ENCODE results near the gene AZIN2.
A peak's percentile ranks its signal among the peaks of the same experiment; 100 is the strongest.
"Not testable (repeated sequence)": the region's sequence is repeated elsewhere in the genome, so short reads cannot be mapped to it uniquely, and the experiment has no call there.

AZIN2 gene

DNA sequence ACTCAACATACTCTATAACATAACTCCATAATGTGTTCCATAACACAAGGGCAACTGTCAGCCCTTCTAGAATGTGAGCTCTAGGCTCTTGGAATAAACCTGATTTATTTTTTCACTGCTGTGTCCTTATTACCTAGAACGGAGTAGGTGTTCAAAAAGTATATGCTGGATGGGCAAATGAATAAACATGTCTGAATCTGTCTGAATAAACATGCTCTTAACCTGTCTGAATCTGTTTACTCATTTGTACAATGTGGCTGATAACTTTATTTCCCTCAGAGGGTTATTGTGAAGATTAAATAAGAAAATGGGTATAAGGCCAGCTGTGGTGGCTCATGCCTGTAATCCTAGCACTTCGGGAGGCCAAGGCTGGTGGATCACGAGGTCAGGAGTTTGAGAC, 42.3 kb downstream of the AZIN2 start:
- H3K36me3 ChIP-seq (ENCODE audit: insufficient read depth, low read length) = no peaks in the 10 kb centered on the region
- no peaks in the 10 kb centered on the region for H4K20me1 ChIP-seq (ENCODE audit: insufficient read depth, low read length)
- H3K4me1 ChIP-seq (ENCODE audit: insufficient read depth, low read length) = peaks cover 20% of the 10 kb centered on the region
- H3K9me3 ChIP-seq (ENCODE audit: insufficient read depth, low read length, severe bottlenecking) = no peaks in the 10 kb centered on the region
- no peaks in the 10 kb centered on the region for H3K27me3 ChIP-seq (ENCODE audit: insufficient read depth, low read length, poor library complexity)
- no peak overlapping the region for H3K4me3 ChIP-seq (ENCODE audit: low read depth in 1 of 2, low read length in 2 of 2)
- peaks cover 21% of the 10 kb centered on the region for H3K79me2 ChIP-seq (ENCODE audit: insufficient read depth, low read length)
- ATAC-seq (ENCODE audit: insufficient read depth, low read depth) (no peak), DNase-seq (no peak)
- no peak overlapping the region for H3K27ac ChIP-seq (ENCODE audit: low read length)
- no peak overlapping the region for H2AFZ ChIP-seq (ENCODE audit: low read depth, low read length)
- H3K9ac ChIP-seq (ENCODE audit: low read depth, low read length) = no peak overlapping the region
- no peak for TF ChIP-seq CTCF (IDR thresholded peaks at IDR 0.05; ENCODE audit: borderline replicate concordance, extremely low read depth, low read length, poor library complexity, severe bottlenecking)
- no peak for TF ChIP-seq EZH2 (IDR thresholded peaks at IDR 0.05; ENCODE audit: borderline replicate concordance, low read depth, low read length, severe bottlenecking)
- H3K4me2 ChIP-seq (ENCODE audit: insufficient read depth, low read length) = no peak overlapping the region

GRCh38 chr1:33124647-33125046, 43.7 kb downstream of the AZIN2 start:
- not testable (repeated sequence) for H3K4me3 ChIP-seq (ENCODE audit: low read depth in 1 of 2, low read length in 2 of 2); DNase-seq; H3K27me3 ChIP-seq (ENCODE audit: insufficient read depth, low read length, poor library complexity); H4K20me1 ChIP-seq (ENCODE audit: insufficient read depth, low read length); H3K36me3 ChIP-seq (ENCODE audit: insufficient read depth, low read length); H3K27ac ChIP-seq (ENCODE audit: low read length); H3K9ac ChIP-seq (ENCODE audit: low read depth, low read length); ATAC-seq (ENCODE audit: insufficient read depth, low read depth); H3K9me3 ChIP-seq (ENCODE audit: insufficient read depth, low read length, severe bottlenecking); H3K4me2 ChIP-seq (ENCODE audit: insufficient read depth, low read length); H2AFZ ChIP-seq (ENCODE audit: low read depth, low read length)
- H3K79me2 ChIP-seq (ENCODE audit: insufficient read depth, low read length) = peaks cover 28% of the 10 kb centered on the region
- H3K4me1 ChIP-seq (ENCODE audit: insufficient read depth, low read length) = peaks cover 34% of the 10 kb centered on the region

- Histone ChIP-seq H3K27ac (ENCODE audit: low read length) (peak overlapping the region; percentile 99), H3K9me3 (ENCODE audit: insufficient read depth, low read length, severe bottlenecking) (no peaks in the 10 kb centered on the region), H3K79me2 (ENCODE audit: insufficient read depth, low read length) (peaks cover 28% of the 10 kb centered on the region), H2AFZ (ENCODE audit: low read depth, low read length) (peak overlapping the region; percentile 98), H3K4me2 (ENCODE audit: insufficient read depth, low read length) (peak overlapping the region; percentile 77), H3K36me3 (ENCODE audit: insufficient read depth, low read length) (no peaks in the 10 kb centered on the region), H4K20me1 (ENCODE audit: insufficient read depth, low read length) (no peaks in the 10 kb centered on the region), H3K9ac (ENCODE audit: low read depth, low read length) (peak overlapping the region; percentile 88), H3K4me3 (ENCODE audit: low read depth in 1 of 2, low read length in 2 of 2) (peak overlapping the region; percentile 93 to 95), H3K27me3 (ENCODE audit: insufficient read depth, low read length, poor library complexity) (no peaks in the 10 kb centered on the region), H3K4me1 (ENCODE audit: insufficient read depth, low read length) (peaks cover 46% of the 10 kb centered on the region)
- ATAC-seq (ENCODE audit: insufficient read depth, low read depth) (no peak), DNase-seq (no peak)
- TF ChIP-seq CTCF (IDR thresholded peaks at IDR 0.05; ENCODE audit: borderline replicate concordance, extremely low read depth, low read length, poor library complexity, severe bottlenecking) = no peak
- no peak for TF ChIP-seq EZH2 (IDR thresholded peaks at IDR 0.05; ENCODE audit: borderline replicate concordance, low read depth, low read length, severe bottlenecking)
Measured at GRCh38 chr1:33126411-33127000, 45.6 kb downstream of the AZIN2 start.

- H3K9ac ChIP-seq (ENCODE audit: low read depth, low read length) = peak overlapping the region; percentile 88
- no peaks in the 10 kb centered on the region; the same call in 1 of the 2 replicates for H3K36me3 ChIP-seq (ENCODE audit: insufficient read depth, low read length)
- DNase-seq (peak; percentile 100), ATAC-seq (ENCODE audit: insufficient read depth, low read depth) (peak; percentile 93)
- no peaks in the 10 kb centered on the region for H3K27me3 ChIP-seq (ENCODE audit: insufficient read depth, low read length, poor library complexity)
- peaks cover 28% of the 10 kb centered on the region for H3K79me2 ChIP-seq (ENCODE audit: insufficient read depth, low read length)
- TF ChIP-seq CTCF (IDR thresholded peaks at IDR 0.05; ENCODE audit: borderline replicate concordance, extremely low read depth, low read length, poor library complexity, severe bottlenecking) (peak; percentile 100), EZH2 (IDR thresholded peaks at IDR 0.05; ENCODE audit: borderline replicate concordance, low read depth, low read length, severe bottlenecking) (no peak)
- peak overlapping the region; percentile 98 for H2AFZ ChIP-seq (ENCODE audit: low read depth, low read length)
- H3K9me3 ChIP-seq (ENCODE audit: insufficient read depth, low read length, severe bottlenecking) = no peaks in the 10 kb centered on the region
- H3K4me2 ChIP-seq (ENCODE audit: insufficient read depth, low read length) = peak overlapping the region; percentile 94
- H3K4me3 ChIP-seq (ENCODE audit: low read depth in 1 of 2, low read length in 2 of 2) = peak overlapping the region; percentile 93 to 95
- H3K4me1 ChIP-seq (ENCODE audit: insufficient read depth, low read length) = peaks cover 46% of the 10 kb centered on the region
- peak overlapping the region; percentile 99 for H3K27ac ChIP-seq (ENCODE audit: low read length)
- H4K20me1 ChIP-seq (ENCODE audit: insufficient read depth, low read length) = no peaks in the 10 kb centered on the region
Measured at GRCh38 chr1:33127001-33127823, 46.3 kb downstream of the AZIN2 start.
